ENCODE data around the gene EPHA2. TPM values are rescaled to one million over a fixed set of nuclear protein-coding genes. Genes with fewer than 3 reads are reported as not detected.
"Not testable (repeated sequence)": the region's sequence is repeated elsewhere in the genome, so short reads cannot be mapped to it uniquely, and the experiment has no call there.

Gene EPHA2
- total and polyA plus RNA-seq, 4 donors: 17.5 to 35.6 (median 20.5) TPM

DNA sequence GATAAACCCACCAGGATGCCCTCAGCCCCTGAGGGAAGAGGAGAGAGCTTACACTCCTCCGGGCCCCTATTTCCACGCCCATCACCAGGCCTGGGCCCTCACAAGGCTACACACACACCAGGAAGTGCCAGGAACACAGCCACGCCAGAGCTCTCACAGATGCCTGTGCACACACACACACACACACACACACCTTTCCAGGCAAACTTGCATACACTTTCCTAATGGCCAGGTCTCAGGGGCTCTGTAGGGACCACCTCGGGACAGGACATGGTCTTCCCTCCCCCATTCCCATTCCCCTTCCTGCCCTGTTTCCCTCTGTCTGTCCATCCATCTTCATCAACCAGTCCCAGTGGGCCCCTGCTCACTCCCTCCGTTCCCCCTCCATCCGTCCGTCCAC, 9.7 kb upstream of the EPHA2 start:
- no peaks in the 10 kb centered on the region for H3K27me3 ChIP-seq (ENCODE audit: control insufficient read depth in 3 of 3, insufficient read depth in 3 of 3, low read length in 2 of 3)
- peaks cover 0 to 14% (median 0%) of the 10 kb centered on the region in 5 donors for H3K4me1 ChIP-seq (ENCODE audit: control insufficient read depth in 5 of 5, insufficient read depth in 5 of 5, low read length in 5 of 5)
- ATAC-seq (ENCODE audit: insufficient read depth, low FRiP score): no peak
- H3K27ac ChIP-seq (ENCODE audit: low read depth in 1 of 2, low read length in 1 of 2): no peak overlapping the region
- TF ChIP-seq, protein P1, sequence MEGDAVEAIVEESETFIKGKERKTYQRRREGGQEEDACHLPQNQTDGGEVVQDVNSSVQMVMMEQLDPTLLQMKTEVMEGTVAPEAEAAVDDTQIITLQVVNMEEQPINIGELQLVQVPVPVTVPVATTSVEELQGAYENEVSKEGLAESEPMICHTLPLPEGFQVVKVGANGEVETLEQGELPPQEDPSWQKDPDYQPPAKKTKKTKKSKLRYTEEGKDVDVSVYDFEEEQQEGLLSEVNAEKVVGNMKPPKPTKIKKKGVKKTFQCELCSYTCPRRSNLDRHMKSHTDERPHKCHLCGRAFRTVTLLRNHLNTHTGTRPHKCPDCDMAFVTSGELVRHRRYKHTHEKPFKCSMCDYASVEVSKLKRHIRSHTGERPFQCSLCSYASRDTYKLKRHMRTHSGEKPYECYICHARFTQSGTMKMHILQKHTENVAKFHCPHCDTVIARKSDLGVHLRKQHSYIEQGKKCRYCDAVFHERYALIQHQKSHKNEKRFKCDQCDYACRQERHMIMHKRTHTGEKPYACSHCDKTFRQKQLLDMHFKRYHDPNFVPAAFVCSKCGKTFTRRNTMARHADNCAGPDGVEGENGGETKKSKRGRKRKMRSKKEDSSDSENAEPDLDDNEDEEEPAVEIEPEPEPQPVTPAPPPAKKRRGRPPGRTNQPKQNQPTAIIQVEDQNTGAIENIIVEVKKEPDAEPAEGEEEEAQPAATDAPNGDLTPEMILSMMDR (IDR thresholded peaks at IDR 0.05; ENCODE audit: control extremely low read depth, extremely low read depth): no peak
- H3K9me3 ChIP-seq (ENCODE audit: control insufficient read depth in 4 of 4, insufficient read depth in 3 of 4, low read length in 3 of 4): no peaks in the 10 kb centered on the region
- H3K4me3 ChIP-seq: no peak overlapping the region
- no peaks in the 10 kb centered on the region for H3K36me3 ChIP-seq (ENCODE audit: control insufficient read depth in 4 of 4, insufficient read depth in 4 of 4, low read length in 4 of 4)
- H3K9ac ChIP-seq (ENCODE audit: insufficient read depth in 1 of 2, low read length in 2 of 2): no peak overlapping the region
- no peak for DNase-seq
- 73 to 79% methylated on average over 7 of the region's 7 CpGs for WGBS, 2 donors

DNA sequence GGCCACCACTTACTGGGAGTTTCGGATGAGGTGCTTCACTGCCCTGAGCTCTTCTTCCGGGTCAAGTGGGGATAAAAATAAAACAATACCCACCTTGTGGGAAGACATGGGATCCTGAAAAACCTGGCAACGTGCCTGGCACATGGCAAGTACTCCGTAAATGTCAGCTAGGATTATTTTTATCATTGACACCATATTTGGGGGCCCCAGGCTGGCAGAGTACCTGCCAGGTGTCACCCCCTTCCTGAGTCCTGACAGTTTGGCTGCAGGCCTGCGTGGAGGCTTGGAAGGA, 9.2 kb upstream of the EPHA2 start:
- Histone ChIP-seq H3K9me3 (ENCODE audit: control insufficient read depth in 4 of 4, insufficient read depth in 3 of 4, low read length in 3 of 4) (no peaks in the 10 kb centered on the region), H3K36me3 (ENCODE audit: control insufficient read depth in 4 of 4, insufficient read depth in 4 of 4, low read length in 4 of 4) (no peaks in the 10 kb centered on the region), H3K9ac (ENCODE audit: insufficient read depth in 1 of 2, low read length in 2 of 2) (no peak overlapping the region), H3K27me3 (ENCODE audit: control insufficient read depth in 3 of 3, insufficient read depth in 3 of 3, low read length in 2 of 3) (no peaks in the 10 kb centered on the region), H3K4me3 (no peak overlapping the region), H3K4me1 (ENCODE audit: control insufficient read depth in 5 of 5, insufficient read depth in 5 of 5, low read length in 5 of 5) (peaks cover 0 to 14% (median 0%) of the 10 kb centered on the region in 5 donors), H3K27ac (ENCODE audit: low read depth in 1 of 2, low read length in 1 of 2) (no peak overlapping the region)
- no peak for DNase-seq
- WGBS, 2 donors: 43 to 51% methylated on average over 5 of the region's 5 CpGs
- ATAC-seq (ENCODE audit: insufficient read depth, low FRiP score): no peak
- TF ChIP-seq, protein P1 (IDR thresholded peaks at IDR 0.05; ENCODE audit: control extremely low read depth, extremely low read depth): no peak

DNA sequence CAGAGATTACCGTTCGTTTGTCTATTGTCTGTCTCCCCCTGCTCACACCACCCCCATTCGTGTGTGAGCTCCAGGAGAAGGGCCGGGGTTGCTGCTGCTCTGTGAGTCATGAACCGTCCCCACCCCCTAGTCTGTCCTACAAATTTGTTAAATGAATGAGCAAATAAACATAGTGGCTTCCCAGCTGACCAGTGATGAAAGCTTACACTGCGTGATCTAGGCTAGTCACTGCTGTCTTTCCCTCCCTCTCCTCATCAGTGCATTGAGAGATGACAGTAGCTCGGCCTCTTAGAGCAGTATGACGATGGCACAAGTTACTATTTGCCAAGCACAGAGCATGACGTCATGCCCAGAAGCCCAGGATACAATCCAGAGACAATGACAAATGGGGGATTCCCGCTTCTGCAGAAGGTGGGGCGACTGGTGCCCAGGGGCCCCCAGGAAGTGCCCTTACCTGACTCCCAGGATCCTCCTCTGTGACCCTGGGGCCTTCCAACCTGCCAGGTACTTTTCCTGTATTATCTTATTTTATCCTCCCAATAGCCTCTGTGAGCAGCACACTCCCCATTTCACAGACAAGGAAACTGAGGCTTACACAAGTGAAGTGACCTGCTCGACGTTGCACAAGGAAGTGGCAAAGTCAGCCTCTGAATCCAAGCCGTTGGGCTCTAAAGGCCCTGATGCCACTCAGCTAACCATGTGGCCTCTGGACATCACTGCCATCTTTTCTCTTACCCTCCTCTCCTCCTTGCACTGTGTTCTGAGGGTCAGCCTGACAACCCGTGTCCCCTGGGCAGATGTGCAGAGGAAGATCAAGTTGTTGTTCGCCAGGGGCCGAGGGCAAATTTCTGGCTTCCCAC, 8.6 kb upstream of the EPHA2 start:
- no peak for ATAC-seq (ENCODE audit: insufficient read depth, low FRiP score)
- DNase-seq: no peak
- TF ChIP-seq, protein P1 (IDR thresholded peaks at IDR 0.05; ENCODE audit: control extremely low read depth, extremely low read depth): no peak
- Histone ChIP-seq H3K9me3 (ENCODE audit: control insufficient read depth in 4 of 4, insufficient read depth in 3 of 4, low read length in 3 of 4) (no peaks in the 10 kb centered on the region), H3K9ac (ENCODE audit: insufficient read depth in 1 of 2, low read length in 2 of 2) (no peak overlapping the region), H3K36me3 (ENCODE audit: control insufficient read depth in 4 of 4, insufficient read depth in 4 of 4, low read length in 4 of 4) (no peaks in the 10 kb centered on the region), H3K27me3 (ENCODE audit: control insufficient read depth in 3 of 3, insufficient read depth in 3 of 3, low read length in 2 of 3) (no peaks in the 10 kb centered on the region), H3K4me3 (no peak overlapping the region), H3K27ac (ENCODE audit: low read depth in 1 of 2, low read length in 1 of 2) (no peak overlapping the region), H3K4me1 (ENCODE audit: control insufficient read depth in 5 of 5, insufficient read depth in 5 of 5, low read length in 5 of 5) (peaks cover 0 to 14% (median 0%) of the 10 kb centered on the region in 5 donors)
- 60 to 80% methylated on average over 17 of the region's 17 CpGs for WGBS, 2 donors

DNA sequence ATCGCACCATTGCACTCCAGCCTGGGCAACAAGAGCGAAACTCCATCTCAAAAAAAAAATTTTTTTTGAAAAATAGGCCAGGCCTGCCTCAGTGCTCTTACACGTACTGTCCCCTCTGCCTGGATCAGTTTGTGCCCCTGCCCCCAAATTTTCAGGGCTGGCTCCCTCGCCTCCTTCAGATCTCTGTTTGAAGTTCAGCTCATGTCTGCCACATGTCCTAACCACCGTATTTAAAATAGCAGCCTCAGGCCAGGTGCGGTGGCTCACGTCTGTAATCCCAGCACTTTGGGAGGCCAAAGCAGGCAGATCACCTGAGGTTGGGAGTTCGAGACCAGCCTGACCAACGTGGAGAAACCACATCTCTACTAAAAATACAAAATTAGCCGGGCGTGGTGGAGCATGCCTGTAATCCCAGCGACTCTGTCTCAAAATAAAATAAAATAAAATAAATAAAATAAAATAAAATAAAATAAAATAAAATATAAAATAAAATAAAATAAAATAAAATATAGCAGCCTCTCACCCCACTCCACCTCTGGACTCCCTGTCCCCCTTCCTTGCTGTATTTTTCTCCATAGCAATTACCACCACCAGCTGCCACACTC, 7.8 kb upstream of the EPHA2 start:
- peaks cover 0 to 14% (median 0%) of the 10 kb centered on the region in 5 donors for H3K4me1 ChIP-seq (ENCODE audit: control insufficient read depth in 5 of 5, insufficient read depth in 5 of 5, low read length in 5 of 5)
- H3K9ac ChIP-seq (ENCODE audit: insufficient read depth in 1 of 2, low read length in 2 of 2); H3K36me3 ChIP-seq (ENCODE audit: control insufficient read depth in 4 of 4, insufficient read depth in 4 of 4, low read length in 4 of 4); H3K27me3 ChIP-seq (ENCODE audit: control insufficient read depth in 3 of 3, insufficient read depth in 3 of 3, low read length in 2 of 3); H3K9me3 ChIP-seq (ENCODE audit: control insufficient read depth in 4 of 4, insufficient read depth in 3 of 4, low read length in 3 of 4); H3K27ac ChIP-seq (ENCODE audit: low read depth in 1 of 2, low read length in 1 of 2); DNase-seq; H3K4me3 ChIP-seq; ATAC-seq (ENCODE audit: insufficient read depth, low FRiP score): not testable (repeated sequence)
- WGBS, 2 donors: 93 to 96% methylated on average over 12 of the region's 12 CpGs

All from lung (tissue), 12 donors.